Inferior parietal cortex (tissue), 1 donor: Measurements from ENCODE around the gene MYOM3.

ENCODE experiments used
- DNase-seq: peaks from one replicate; pipeline ENCODE4 v3.0.0-alpha.2; 2016; ENCODE audit errors: extremely low spot score

MYOM3 gene

DNA sequence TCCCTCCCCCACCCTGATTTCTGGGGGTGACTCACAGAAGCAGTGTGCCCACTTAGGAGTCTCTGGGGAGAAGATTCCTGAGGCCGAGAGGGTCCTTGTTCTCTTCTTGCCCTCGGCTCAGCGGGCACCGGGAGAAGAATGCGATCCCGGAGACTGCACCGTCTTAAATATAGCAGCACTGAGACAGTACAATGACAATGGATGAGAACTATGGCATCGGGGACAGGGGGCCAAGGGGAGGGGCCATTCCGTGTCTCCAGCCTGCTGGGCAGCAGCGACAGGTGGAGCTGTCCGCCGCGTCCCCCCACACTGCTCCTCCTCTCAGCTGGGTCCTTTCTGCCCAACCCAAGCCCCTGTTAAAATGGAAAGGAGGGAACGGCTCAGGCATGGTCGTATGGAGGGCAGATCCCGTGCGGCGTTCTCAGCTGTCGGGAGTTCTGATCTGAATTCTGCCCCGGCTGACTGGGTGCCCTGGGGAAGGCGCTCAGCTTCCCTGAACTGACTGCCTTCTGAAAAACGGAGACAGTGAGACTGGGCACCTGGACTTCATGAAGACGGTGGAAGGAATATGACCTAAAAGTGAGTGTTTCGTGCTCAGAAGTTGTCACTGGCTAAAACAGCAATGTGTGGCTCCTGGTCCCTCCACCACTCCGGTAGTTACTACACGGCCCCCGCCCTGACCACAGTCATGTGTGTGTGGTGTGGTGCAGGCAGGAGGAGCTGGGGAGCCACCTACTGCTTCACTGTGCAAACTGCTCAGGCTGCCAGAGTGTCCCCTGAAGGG is at the start of gene MYOM3:
MYOM3 (minus strand) TSS at position 140 of the 784 bp plus-strand sequence. CDS start 3,499 bp downstream, outside the sequence.
- DNase-seq: peak; percentile 36

DNA sequence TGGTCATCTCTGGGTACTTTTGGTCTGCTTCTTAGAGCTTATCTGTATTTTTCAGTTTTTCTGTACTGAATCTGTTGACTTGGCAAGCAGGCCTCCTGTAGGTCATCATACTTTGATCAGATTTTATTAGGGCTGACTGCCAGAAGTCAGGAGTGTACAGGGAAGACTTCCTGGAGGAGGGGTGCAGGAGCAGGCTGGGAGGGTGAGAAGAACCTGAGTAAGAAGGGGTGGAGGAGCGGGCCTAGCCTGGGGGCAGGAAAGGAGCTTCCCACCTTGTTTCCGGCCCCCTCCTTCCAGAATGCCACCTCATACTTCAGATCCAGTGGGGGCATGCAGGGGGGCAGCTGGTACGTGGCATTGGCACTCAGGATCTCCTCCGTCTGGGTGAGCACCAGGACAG is 49.3 kb upstream of the MYOM3 start:
- DNase-seq: no peak

DNA sequence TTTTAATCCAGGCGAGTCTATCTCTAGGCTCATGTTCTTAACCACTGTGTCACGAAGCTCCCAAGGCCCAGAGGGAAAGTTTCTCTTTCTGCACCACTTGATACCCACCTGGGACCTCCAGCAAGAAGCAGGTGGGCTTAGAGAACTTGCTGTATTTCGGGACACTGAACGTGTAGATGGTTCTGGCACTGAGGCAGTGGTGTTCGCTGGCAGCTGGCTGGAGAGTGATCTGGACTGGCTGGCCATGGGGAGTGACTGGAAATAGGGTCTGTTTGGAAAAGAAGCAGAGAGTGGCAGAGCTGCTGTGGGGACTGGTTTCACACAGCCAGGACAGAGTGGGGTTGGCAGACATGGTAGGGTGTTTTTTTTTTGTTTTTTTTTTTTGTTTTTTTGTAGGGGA is 47.4 kb upstream of the MYOM3 start:
- DNase-seq: no peak

DNA sequence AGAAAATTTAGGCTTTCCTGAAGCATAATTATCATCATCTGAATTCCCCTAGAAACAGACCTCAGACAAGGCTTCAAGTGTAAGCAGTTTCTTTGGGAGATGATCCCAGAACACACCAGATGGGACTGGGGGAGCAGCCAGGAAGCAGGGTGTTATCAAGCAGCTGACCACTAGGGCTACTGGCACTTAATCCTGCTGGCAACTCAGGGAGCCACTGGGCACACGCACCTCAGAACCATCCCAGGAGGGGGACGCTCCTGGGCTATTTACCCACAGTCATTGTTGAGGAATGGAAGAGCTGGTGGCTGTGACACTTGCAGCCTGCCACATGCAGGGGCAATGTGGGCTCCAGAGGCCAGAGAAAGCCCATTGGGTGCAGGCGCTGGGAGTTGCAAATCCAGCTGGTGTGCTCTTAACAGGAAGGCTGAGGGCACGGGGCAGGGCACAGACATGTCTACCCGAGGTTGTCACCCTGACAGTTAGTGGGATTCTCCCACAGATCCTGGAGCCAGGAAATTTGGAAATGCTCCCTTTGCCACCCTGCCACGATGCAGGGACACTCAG is 46.1 kb upstream of the MYOM3 start:
- no peak for DNase-seq

DNA sequence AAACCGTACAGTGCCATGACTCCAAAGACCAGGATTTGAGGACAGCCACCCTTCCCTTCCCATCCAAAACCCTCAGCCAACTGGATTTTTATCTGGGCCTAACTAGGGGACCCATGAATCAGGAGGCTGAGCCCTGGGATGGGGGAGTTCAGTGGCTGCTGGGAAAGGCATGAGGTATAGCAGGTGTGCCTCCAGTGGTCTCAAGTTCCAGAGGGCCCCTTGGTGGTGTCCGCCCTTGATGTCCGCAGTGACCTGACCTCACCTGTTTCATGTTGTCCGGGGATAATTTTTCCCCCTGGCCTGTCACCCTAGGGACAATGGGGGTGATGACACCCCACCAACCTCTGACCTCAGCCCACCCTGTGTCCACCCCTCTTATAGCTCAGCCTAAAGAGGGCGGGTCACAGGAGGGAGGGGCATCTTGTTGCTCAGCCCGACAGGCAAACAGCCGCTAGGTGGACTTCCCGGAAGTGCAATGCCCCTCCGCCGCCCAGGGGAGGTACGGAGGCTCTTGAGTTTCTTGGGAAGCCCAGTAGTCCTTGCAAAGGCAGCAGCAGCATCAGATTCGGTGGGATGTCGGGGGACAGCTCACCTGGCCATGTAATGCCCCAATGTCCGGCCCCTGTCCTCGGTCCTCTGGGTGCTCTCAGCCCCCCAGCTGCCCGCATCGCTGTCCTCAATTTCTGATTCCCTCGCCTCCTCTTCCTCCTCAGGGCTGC is 44.8 kb upstream of the MYOM3 start:
- DNase-seq: no peak

DNA sequence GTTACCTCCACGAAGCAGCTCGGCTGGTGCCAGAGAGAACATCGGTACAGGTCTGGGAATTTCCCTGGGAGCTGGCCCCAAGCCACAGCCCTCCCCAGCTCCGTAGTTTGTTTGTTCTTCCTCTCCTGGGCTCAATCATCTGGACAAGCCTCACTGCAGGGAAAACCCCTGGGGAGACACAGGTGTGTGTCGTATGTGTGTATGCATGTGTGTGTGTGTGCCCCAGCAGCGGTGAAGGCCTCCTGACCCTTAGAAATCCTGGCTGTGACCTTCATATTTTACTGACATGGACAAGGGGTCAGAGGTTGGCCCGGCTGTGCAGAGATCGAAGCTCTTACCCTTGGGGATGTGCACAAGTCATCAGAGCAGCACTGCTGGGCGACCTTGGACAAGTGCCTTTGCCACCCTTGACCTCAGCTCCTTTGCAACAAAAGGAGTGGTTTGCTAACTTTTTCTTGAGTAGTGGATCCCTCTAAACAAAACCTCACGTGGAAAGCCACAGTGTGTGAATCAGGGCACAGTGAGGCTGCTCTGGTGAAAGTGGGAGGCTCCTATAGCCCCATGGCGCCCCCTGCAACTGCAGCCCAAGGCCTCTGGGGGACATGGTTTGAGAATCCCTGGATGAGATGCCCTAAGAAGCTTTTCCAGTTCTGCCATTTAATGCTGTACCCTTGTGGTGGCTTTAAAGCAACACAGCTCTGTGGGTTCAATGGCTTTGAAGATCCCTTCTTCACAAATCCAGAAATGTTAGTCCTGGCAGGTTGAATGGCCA is 43.3 kb upstream of the MYOM3 start:
- DNase-seq: no peak

DNA sequence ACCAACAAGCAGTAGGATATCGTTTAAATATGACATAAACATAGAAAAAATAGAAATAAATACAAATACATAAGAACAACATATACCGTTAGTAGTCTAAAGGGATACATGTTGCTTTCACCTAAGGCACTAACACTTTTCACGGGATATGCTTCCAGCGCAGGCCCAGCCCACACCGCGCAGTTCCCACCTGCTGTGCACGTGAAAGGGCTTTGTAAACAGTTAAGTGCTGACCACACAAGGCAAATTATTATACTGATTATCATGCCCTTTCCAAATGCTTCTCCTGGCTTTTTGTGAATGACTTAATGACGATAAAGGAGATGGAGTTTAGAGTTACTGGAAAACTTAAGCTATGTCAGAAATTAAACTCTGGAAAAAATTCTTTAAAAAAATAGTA is 42.3 kb upstream of the MYOM3 start:
- DNase-seq: no peak

DNA sequence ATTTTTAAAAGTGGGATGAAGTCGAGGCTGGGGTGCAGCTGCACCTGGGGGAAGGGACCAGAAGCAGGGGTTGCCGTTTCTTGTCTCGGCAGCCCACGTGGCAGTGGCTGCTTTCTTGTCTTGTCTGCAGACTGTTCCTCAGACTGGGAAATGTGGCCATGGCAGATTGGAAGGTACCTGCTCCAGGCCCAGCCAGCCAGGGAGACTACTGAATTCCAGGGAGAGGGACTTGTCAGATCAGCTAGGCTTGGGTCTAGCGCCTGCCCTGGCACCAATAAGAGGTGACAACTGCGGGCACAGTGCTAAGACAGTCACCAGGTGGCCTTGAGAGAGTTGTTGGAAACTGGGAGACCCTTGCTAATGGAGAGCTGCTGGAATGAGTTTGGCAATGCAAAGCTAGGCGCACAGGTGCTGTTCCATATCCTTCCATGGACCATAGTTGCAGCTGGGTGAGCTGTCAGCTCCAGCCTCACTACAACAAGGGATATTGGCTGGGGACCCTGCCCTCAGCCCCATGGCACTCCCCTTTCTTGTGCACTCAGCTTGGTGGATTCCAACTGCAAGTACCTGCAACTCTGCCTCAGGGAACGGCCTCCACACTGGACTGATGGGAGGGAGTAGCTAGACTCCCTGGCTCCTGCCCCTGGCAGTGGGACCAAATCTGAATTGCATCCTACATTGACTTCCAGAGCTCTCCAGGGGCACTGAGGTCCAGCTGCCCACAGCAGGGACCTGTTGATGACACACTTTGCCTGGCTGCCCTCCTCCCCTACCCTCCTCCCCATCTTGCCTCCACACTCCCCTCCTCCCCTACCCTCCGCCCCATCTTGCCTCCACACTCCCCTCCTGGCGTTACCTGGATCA is 40.9 kb upstream of the MYOM3 start:
- DNase-seq: no peak

DNA sequence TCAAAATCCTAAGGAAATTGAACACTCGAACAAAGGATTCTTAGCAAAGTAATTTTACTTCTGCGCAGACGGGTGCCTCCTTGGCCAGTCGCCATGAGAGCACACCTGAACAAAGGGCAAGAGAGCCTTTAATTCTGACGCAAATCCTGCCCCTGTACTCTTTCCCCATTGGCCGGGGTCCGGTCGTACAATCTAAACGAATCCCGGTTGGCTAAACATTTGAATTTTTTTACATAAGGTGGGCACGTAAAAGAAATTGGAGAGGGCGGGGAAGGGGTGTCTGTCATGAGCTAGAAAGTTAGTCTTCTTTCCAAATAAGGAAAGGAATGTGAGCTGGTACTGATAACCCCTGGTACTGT is 39.2 kb upstream of the MYOM3 start:
- no peak for DNase-seq

DNA sequence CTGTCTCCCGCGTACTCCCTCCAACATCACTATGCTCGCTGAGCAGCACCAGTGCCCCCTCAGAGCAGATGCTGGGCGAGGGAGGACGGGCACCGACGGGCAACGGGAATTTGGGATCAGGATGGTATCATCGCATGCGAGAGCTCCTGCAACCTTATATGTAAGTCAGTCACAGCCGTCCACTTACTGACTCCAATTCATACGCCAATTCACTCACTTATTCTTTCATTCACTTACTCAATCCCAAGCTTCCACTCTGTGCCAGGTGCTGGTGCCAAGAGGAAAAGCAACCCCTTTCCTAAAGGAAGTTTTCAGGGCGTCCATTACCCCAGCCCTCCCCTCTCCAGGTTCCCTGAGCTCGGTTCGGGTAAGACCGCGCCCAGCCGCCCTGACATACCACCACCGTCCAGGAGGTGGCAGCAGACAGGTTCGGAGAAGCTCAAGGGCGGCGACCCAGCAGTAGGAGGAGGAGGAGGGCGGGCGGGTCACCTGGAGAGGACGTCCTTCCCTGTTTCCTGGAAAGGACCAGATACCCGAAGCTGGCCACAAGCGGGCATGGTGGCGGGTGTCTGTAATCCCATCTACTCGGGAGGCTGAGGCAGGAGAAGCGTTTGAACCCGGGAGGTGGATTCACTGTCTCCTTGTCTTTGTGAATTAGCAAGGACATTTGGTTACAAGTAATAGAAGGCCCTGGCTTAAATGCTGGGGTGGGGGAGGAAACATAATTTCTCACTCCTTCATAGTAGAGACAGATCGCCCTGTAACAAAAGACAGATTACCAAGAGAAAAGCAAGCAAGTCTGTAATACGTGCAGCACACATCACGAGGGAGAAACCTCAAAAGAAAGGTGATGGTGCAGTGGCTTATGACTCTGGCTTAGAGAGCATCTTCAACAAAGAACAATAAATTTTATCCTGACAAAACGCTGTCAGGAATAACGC is 38.6 kb upstream of the MYOM3 start:
- DNase-seq: peak; percentile 67

DNA sequence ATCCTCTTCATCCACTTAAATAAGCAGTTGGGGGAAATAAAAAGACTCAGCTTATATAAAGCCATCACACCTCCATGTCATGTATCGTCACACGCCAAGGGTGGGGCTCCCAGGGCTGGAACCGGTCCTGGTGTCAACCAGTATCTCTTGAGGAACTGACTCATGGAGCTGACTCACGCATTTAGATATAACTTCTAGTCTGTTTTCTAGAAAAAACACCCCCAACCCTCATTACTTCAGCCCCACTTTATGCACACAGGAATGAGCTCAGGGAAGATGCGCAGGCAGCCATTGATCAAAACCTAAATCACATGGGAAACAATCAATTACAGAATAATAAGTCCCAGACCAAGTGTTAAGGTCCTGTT is 37.9 kb upstream of the MYOM3 start:
- peak; percentile 23 for DNase-seq

DNA sequence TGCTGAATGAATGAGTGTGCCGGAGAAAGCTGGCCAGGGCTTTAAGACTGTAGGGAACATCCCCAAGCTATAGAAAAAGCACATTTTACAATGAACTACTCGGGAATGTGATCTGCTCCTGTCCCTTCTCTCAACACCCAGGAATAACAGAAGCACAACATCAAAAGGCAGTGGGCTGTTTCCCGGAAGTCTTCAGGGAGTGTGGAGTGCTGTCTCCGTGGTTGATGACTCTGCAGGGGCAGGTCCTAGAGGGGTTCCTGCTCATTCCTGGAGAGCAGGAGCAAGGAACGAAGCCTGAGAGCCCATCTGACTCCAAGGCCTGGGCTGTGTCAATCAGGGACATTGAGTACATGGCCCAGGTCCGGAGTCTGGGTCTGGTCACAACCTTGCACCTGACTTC is 35.9 kb upstream of the MYOM3 start:
- DNase-seq: no peak

DNA sequence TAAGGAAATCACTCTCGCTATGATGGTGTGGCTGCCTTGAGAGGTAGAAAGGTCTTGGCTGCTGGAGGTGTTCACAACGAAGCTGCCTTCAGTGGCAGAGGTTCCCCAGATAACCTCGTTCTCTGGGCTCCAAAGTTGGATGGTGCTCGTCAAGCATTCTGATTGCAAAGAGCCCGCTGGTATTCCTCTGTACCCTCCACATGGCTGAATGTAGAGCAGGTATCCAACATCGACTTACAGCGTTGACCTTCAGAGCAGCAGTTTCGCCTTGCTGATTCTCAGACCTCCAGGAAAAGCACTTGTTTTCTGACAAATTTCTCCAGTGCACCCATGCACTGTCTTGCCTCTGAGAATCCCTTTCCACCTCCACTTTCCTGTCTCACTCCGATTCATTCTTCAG is 35.3 kb upstream of the MYOM3 start:
- DNase-seq: no peak

DNA sequence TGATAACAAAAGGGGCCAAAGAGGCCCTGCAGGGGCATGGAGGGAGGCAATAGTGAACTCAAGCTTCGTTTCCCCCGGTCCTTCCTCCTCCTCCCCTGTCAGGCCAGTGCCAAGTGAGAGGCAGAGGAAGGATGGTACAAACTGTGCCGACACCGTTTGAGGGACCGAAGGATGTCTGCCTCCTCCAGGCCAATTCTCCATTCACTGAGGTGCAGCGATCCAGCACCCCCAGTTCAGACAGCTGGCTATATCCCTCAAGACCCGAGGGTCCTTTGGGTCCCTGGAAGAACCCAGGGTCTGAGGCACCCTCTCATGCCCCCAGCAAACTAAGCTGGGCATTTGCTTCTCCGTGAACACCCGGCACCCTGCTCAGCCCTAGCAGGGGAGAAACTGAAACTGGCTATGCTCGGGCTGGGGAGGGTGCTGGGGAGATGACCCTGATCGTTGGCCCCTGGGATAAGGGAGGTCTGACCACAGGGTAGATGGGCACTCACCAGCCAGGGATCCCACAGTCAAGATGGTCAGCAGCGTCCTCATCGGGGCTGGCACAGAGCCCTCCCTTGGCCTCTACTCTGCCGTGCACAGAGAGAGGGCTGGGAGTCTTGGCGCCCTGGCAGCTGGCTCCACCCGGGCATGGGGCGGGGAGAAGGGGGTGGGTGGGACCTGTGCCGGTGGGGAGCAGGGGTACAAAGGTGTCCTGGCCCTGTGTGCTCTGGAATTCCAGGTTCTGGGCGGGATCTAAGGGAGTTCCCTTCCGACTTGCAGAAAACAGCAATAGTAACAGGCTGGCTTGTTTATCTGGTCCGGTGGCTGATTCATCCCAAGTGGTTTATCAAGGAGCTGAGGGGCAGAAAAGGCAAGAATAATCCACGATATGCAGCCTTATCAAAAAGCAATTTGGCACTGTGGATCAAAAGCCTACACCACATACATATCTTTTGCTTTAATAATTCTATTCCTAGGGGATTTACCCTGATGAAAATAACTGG is 30.9 kb upstream of the MYOM3 start, which contains the start of gene IL22RA1:
IL22RA1 (minus strand) TSS at position 595 of the 989 bp plus-strand sequence; CDS start at position 537, 58 bp downstream.
- DNase-seq: no peak

DNA sequence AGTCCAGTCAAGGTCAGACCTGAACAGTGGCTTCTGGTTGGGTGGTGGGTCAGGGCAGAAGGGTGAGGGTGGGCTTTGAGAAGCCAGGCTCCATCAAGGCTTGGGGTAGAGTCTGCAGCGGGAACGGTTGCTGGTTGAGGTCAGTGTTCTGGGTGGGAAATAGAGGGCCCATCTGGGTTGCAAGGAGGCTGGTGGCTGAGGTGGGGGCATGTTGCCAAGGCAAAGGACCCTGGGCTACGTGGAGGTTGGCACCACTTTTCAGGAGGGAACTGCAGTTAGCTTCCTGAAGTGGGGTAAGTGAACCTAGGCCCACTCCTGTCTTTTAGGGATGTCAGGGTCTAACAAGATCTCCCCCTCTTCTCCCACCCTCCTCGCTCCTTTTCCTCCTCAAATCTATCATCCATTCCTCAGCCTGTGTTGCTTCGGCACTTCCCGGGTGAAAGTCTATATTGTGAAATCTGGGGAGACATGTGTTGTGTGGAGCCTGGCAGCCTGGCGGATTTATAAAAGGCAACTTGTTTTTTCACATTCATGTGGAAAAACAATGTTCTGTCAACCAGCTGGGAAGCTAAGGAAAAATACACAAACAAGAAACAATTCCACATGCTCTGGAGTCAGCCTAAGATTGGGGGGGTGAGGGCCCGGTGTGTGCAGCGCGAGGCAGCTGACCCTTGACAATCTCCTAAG is 29.5 kb upstream of the MYOM3 start:
- no peak for DNase-seq

DNA sequence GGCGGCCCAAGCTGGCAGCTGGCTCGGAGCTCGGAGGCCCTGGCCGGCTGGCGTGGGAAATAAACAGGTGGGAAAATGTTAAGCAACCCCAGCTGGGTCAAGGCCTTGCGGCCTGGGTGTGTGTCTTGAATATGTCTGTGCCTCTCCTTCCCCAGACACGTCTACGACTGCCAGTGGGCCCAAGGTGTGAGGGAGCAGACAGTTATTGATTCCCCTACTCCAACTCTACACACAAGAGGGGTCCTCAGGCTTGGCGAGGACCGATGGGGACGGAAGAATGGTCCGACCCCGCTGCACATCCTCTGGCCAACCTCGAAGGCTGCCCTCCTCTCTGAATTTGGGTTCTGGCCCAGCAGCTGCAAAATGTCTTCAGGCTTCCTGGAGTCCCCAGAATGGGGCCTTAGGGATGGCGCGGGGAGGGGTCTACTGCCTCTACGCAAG is 28.8 kb upstream of the MYOM3 start:
- DNase-seq: no peak

DNA sequence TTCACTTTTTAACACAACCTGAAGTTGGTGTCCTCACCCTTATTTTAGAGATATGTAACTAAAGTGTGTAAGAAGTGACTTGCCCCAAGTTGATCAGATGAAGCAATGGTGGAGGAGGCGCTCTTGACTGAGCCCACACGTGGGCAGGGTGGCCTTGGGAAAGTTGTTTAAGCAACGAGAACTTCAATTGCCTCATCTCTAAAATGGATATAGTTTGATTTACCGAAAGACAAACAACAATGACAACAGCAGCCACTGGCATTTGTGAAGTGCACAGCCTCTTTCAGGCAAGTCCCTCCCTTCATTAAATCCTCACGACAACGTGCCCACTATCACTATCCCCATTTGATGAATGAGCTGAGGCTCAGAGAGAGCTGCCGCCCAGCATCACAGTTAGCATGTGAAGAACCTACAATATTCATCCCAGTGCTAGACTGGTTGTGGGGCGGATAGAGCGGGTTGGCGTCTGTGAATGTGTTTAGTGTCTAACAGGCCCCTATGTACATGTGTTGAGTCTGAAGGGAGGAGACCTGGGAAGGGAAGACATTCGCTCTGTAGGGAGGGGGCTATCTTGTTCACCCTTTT is 28.0 kb upstream of the MYOM3 start:
- DNase-seq: no peak

DNA sequence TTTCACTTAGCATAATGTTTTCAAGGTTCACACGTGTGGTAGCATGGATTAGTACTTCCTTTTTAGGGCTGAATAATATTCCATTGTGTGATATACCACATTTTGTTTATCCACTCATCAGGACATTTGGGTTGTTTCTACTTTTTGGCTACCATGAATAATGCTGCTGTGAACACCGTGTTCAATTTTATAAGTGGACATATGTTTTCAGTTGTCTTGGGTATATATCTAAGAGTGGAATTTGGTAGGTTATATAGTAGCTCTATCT is 27.2 kb upstream of the MYOM3 start:
- DNase-seq: no peak
